ENCODE results near the gene DYSF.

DNA sequence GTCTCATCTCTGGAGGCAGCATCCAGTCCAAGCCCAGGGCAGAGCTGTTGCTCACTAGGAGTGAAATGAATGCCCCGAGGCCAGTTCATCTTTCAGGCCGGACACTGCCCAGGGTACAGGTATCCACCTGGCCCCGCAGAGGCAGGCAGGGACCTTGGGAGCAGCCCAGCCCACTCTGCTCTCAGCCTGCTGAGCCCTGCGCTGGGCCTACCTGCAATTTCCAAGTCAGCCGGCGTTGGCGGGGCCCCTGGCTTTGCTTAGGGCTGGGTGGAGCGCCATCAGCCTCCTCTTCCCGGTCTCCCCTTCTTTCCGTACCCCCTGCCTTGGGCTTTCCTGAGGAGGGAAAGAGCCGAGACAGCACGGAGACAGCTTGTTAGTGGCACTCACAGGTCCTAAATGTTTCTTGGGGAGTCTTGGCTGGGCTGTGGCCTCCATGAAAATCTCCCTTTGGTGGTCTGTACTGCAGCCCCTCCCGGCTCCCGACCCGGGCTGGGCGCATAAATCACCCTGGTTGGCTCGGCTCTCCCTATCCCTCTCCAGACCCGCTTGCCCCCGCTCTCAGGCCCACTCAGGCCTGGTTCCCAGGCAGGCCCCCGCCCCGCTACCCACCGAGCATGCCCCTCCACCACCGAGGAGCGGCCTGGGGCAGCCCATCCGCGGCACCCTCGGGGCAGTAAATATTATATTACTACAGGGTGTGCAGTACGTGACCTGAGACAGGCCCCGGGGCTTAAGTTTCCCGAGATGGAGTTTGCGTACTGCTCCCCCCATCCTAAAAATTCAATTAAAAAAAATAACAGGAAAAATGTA is 106.7 kb downstream of the DYSF start:
- TF ChIP-seq, protein P1, sequence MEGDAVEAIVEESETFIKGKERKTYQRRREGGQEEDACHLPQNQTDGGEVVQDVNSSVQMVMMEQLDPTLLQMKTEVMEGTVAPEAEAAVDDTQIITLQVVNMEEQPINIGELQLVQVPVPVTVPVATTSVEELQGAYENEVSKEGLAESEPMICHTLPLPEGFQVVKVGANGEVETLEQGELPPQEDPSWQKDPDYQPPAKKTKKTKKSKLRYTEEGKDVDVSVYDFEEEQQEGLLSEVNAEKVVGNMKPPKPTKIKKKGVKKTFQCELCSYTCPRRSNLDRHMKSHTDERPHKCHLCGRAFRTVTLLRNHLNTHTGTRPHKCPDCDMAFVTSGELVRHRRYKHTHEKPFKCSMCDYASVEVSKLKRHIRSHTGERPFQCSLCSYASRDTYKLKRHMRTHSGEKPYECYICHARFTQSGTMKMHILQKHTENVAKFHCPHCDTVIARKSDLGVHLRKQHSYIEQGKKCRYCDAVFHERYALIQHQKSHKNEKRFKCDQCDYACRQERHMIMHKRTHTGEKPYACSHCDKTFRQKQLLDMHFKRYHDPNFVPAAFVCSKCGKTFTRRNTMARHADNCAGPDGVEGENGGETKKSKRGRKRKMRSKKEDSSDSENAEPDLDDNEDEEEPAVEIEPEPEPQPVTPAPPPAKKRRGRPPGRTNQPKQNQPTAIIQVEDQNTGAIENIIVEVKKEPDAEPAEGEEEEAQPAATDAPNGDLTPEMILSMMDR (IDR thresholded peaks at IDR 0.05) = no peak
- no peak for TF ChIP-seq POLR2AphosphoS5 (IDR thresholded peaks at IDR 0.05; ENCODE audit: low read depth, low read length)
